ENCODE results near the gene EYA2.
"Not testable (repeated sequence)": the region's sequence is repeated elsewhere in the genome, so short reads cannot be mapped to it uniquely, and the experiment has no call there.

Gene EYA2

GRCh38 chr20:46865824-46866223 lies 28.8 kb upstream of the EYA2 start:
- H4K20me1 ChIP-seq: no peaks in the 10 kb centered on the region
- H3K4me1 ChIP-seq: no peaks in the 10 kb centered on the region
- no peaks in the 10 kb centered on the region for H3K36me3 ChIP-seq
- TF ChIP-seq Cebpa-rat (IDR thresholded peaks at IDR 0.05): no peak
- no peak overlapping the region for H3K4me3 ChIP-seq
- peaks cover 11% of the 10 kb centered on the region; the same call in 1 of the 2 replicates for H3K9me3 ChIP-seq
- no peaks in the 10 kb centered on the region for H3K27me3 ChIP-seq
- no peak overlapping the region for H3K9ac ChIP-seq
- no peak overlapping the region for H3K4me2 ChIP-seq
- H3K27ac ChIP-seq: no peak overlapping the region

- peaks cover 11% of the 10 kb centered on the region; the same call in 1 of the 2 replicates for H3K9me3 ChIP-seq
- TF ChIP-seq Cebpa-rat (IDR thresholded peaks at IDR 0.05): no peak
- no peaks in the 10 kb centered on the region for H3K27me3 ChIP-seq
- no peaks in the 10 kb centered on the region for H3K36me3 ChIP-seq
- H3K4me2 ChIP-seq: no peak overlapping the region
- no peak overlapping the region for H3K9ac ChIP-seq
- H3K4me3 ChIP-seq: no peak overlapping the region
- H4K20me1 ChIP-seq: no peaks in the 10 kb centered on the region
- no peak overlapping the region for H3K27ac ChIP-seq
- H3K4me1 ChIP-seq: no peaks in the 10 kb centered on the region
Observed at GRCh38 chr20:46870041-46870440, 24.6 kb upstream of the EYA2 start.

GRCh38 chr20:46872328-46873211 lies 22.1 kb upstream of the EYA2 start:
- no peak overlapping the region for H3K9ac ChIP-seq
- H4K20me1 ChIP-seq: no peaks in the 10 kb centered on the region
- H3K4me1 ChIP-seq: no peaks in the 10 kb centered on the region
- H3K4me3 ChIP-seq: no peak overlapping the region
- no peaks in the 10 kb centered on the region for H3K36me3 ChIP-seq
- TF ChIP-seq Cebpa-rat (IDR thresholded peaks at IDR 0.05): no peak
- H3K27ac ChIP-seq: no peak overlapping the region
- H3K9me3 ChIP-seq: peaks cover 11% of the 10 kb centered on the region; the same call in 1 of the 2 replicates
- no peaks in the 10 kb centered on the region for H3K27me3 ChIP-seq
- no peak overlapping the region for H3K4me2 ChIP-seq

GRCh38 chr20:46875059-46875458 lies 19.6 kb upstream of the EYA2 start:
- H4K20me1 ChIP-seq: no peaks in the 10 kb centered on the region
- no peak overlapping the region for H3K4me3 ChIP-seq
- no peak for TF ChIP-seq Cebpa-rat (IDR thresholded peaks at IDR 0.05)
- H3K9me3 ChIP-seq: peaks cover under 1% of the 10 kb centered on the region; the same call in 1 of the 2 replicates
- H3K9ac ChIP-seq: no peak overlapping the region
- H3K4me2 ChIP-seq: no peak overlapping the region
- H3K4me1 ChIP-seq: no peaks in the 10 kb centered on the region
- no peaks in the 10 kb centered on the region for H3K27me3 ChIP-seq
- H3K27ac ChIP-seq: no peak overlapping the region
- H3K36me3 ChIP-seq: no peaks in the 10 kb centered on the region

GRCh38 chr20:46879386-46879785 lies 15.3 kb upstream of the EYA2 start:
- Histone ChIP-seq H3K9ac (no peak overlapping the region), H4K20me1 (no peaks in the 10 kb centered on the region), H3K27ac (no peak overlapping the region), H3K9me3 (no peaks in the 10 kb centered on the region), H3K4me3 (no peak overlapping the region), H3K27me3 (no peaks in the 10 kb centered on the region), H3K4me2 (no peak overlapping the region), H3K36me3 (no peaks in the 10 kb centered on the region), H3K4me1 (no peaks in the 10 kb centered on the region)
- TF ChIP-seq Cebpa-rat (IDR thresholded peaks at IDR 0.05): no peak

GRCh38 chr20:46879963-46880362 lies 14.7 kb upstream of the EYA2 start:
- H3K27me3 ChIP-seq, H3K36me3 ChIP-seq, H3K27ac ChIP-seq, H3K4me3 ChIP-seq, H3K9me3 ChIP-seq, H3K9ac ChIP-seq, H3K4me1 ChIP-seq, H3K4me2 ChIP-seq, H4K20me1 ChIP-seq: not testable (repeated sequence)

- TF ChIP-seq Cebpa-rat (IDR thresholded peaks at IDR 0.05): no peak
- H3K36me3 ChIP-seq: no peaks in the 10 kb centered on the region
- no peaks in the 10 kb centered on the region for H3K4me1 ChIP-seq
- H3K27me3 ChIP-seq: no peaks in the 10 kb centered on the region
- no peak overlapping the region for H3K4me2 ChIP-seq
- no peaks in the 10 kb centered on the region for H3K9me3 ChIP-seq
- H3K27ac ChIP-seq: no peak overlapping the region
- H3K9ac ChIP-seq: no peak overlapping the region
- H3K4me3 ChIP-seq: no peak overlapping the region
- no peaks in the 10 kb centered on the region for H4K20me1 ChIP-seq
Observed at GRCh38 chr20:46883892-46884291, 10.8 kb upstream of the EYA2 start.

GRCh38 chr20:46890682-46891081 lies 4.0 kb upstream of the EYA2 start:
- no peaks in the 10 kb centered on the region for H3K36me3 ChIP-seq
- no peak overlapping the region for H3K9ac ChIP-seq
- H4K20me1 ChIP-seq: peaks cover 4% of the 10 kb centered on the region; the same call in 1 of the 2 replicates
- no peak overlapping the region for H3K4me3 ChIP-seq
- peaks cover 33% of the 10 kb centered on the region for H3K27me3 ChIP-seq
- no peaks in the 10 kb centered on the region for H3K4me1 ChIP-seq
- H3K27ac ChIP-seq: no peak overlapping the region
- peaks cover 16% of the 10 kb centered on the region for H3K9me3 ChIP-seq
- no peak overlapping the region for H3K4me2 ChIP-seq
- TF ChIP-seq Cebpa-rat (IDR thresholded peaks at IDR 0.05): no peak

GRCh38 chr20:46893051-46893450 lies 1.6 kb upstream of the EYA2 start:
- no peak overlapping the region for H3K4me3 ChIP-seq
- peaks cover 54% of the 10 kb centered on the region for H3K27me3 ChIP-seq
- H3K27ac ChIP-seq: no peak overlapping the region
- no peaks in the 10 kb centered on the region for H3K36me3 ChIP-seq
- no peak for TF ChIP-seq Cebpa-rat (IDR thresholded peaks at IDR 0.05)
- H4K20me1 ChIP-seq: peaks cover 4% of the 10 kb centered on the region; the same call in 1 of the 2 replicates
- H3K9ac ChIP-seq: no peak overlapping the region
- H3K4me1 ChIP-seq: no peaks in the 10 kb centered on the region
- H3K4me2 ChIP-seq: no peak overlapping the region
- H3K9me3 ChIP-seq: peaks cover 16% of the 10 kb centered on the region

GRCh38 chr20:46893877-46894578 lies 615 bp upstream of the EYA2 start:
- Histone ChIP-seq H3K27me3 (peaks cover 54% of the 10 kb centered on the region), H3K4me3 (no peak overlapping the region), H3K27ac (no peak overlapping the region), H3K4me2 (0 out of 2 replicates have a peak overlapping the region, but pooled peaks have one; percentile 28), H3K9ac (no peak overlapping the region), H3K9me3 (peaks cover 16% of the 10 kb centered on the region), H4K20me1 (peaks cover 4% of the 10 kb centered on the region; the same call in 1 of the 2 replicates), H3K4me1 (no peaks in the 10 kb centered on the region), H3K36me3 (no peaks in the 10 kb centered on the region)
- no peak for TF ChIP-seq Cebpa-rat (IDR thresholded peaks at IDR 0.05)
